HG03280 (cell line): Measurements from ENCODE around the gene CCNL1.
A peak's percentile ranks its signal among the peaks of the same experiment; 100 is the strongest.

ENCODE experiments used
- ATAC-seq: cut with Tn5 transposase; IDR thresholded peaks from one replicate; pipeline ENCODE4 v1.9.1; 2021; ENCODE audit warnings: mild to moderate bottlenecking, moderate library complexity; ENCODE audit not compliant: unreplicated experiment

CCNL1 gene

GRCh38 chr3:157147099-157147803 lies 12.7 kb downstream of the CCNL1 start:
- no peak for ATAC-seq

DNA sequence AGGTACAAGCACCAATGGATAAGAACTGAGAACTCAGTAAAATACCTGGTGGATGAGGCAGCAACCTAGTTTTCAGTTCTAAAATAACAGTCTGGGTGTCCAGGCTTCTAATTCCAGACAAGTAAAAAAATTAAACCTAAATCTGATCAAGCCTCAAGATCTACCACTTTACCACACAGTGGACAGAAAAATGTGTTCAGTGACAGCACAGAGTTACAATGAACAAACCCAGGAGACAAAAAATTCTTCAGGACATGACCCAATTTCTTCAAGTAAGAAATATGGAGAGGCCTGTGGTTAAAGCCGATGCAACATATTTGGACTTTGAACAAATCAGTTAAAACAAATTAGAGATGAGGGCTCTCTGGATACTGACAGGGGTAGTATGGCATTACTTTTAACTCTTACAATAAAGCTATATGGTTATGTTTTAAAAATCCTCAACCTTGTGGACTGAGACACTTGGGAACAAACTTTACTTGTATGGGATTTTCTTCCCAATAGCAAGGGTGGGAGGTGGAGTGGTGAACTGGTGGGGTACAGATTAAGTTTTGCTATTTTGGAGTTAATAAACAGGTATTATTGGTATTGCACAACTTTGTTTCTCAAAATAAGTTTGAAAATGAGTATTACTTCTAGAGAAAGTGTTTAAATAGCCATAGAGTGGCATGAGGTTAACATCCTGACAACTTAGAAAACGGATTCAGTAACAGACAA lies 14.2 kb downstream of the CCNL1 start:
- ATAC-seq, result no peak

- ATAC-seq, result no peak
These were observed 17.6 kb downstream of the CCNL1 start for GRCh38 chr3:157142315-157142714.

DNA sequence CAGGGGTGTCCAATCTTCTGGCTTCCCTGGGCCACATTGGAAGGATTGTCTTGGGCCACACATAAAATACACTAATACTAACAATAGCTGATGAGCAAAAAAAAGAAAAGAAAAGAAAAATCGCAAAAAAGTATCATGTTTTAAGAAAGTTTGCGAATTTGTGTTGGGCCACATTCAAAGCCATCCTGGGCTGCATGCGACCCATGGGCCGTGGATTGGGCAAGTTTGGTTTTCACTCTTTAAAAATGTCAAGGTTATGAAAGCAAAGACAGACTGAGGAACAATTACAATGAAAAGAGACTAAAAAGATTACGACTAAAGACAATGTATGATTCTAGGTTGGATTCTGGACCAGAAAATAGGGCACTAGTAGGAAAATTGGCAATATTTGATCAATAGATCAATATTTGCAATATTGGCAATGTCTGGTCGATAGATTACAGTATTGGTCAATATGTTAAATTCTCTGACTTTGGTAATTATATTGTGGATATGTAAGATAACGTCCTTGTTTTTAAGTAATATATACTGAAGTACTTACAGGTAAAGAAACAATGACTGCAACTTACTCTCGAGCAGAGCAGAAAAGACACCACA lies 19.9 kb downstream of the CCNL1 start:
- no peak for ATAC-seq

DNA sequence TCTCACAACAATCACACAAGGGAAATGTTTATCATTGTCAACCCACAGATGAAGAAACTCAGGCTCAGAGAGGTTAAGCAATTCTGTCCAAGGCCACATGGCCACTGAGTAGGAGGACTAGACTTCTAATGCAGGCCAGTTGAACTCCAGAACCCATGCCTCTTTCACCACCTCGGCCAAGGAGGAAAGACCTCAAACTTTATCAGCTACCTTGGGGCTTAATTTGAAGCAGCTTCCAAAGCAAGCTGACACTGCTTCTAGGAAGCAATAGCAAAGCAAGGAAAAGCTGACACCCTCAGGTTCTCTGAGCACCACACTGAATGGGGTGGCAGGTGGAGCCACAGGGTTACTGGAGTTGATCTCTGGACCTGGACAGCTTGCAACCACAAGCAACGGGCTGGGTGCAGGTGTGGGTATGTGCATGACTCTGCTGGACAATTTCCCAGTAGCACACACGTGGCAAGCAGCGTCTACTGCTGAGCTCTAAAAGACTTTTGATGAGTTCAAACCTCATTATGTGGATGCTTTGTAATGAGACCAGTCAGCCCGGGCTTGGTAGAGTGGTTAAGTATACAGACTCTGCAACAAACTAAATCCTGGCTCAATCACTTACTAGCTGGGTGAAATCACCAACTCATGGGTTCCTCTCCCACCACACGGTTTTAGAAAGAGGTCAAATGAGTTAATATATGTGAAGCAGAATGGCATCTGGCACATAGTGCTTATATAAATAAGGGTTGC lies 23.1 kb downstream of the CCNL1 start:
- peak; percentile 4 for ATAC-seq

- ATAC-seq, result no peak
These were observed 24.1 kb downstream of the CCNL1 start for GRCh38 chr3:157135671-157136396.

DNA sequence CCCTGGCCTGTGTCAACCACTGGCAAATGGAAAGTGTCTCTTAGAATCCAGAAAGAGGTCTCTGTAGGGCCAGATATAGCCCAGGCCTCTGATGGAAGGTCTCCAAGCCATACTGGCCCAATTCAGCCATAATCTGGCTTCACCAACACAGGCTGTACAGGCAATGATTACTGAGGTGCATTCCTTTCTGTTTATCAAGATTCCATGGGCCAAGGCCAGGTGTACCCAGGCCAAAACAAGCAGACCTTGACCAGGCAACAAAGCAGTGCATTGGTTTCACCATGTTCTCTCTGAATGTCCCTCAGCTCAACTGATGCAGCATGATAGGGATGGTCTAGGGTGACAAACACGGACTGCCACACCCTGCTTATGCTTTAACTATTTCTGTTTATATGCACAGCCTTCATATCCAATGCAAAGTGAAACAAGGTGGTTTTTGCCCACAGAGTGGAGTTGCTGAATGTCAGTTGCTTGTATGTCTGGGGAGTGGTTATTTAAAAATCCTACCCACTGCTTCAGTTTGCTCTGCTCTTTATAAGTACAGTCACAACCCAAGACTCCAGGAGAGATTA lies 25.2 kb downstream of the CCNL1 start:
- ATAC-seq, result peak; percentile 54

- no peak for ATAC-seq
These were observed 26.3 kb downstream of the CCNL1 start for GRCh38 chr3:157133434-157134320.

GRCh38 chr3:157132936-157133335 lies 27.0 kb downstream of the CCNL1 start:
- ATAC-seq, result no peak

DNA sequence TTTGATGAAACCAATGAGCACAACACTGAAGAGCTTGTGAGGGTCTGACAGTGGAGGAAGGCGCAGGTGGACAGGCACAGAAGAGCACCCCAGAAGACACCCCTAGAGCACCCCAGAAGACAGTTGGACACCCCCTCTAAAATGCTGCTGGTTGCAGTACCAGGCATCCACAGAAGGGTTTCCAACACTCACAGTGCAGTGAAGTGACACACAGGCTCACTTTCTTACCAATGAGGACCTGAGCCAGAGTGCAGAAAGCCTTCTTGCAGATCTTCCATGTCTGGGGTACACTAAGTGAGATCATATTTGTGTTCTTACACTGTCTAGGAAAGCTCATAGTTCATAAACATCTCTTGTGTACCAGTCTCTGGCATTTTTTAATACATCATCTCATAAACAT lies 27.6 kb downstream of the CCNL1 start:
- no peak for ATAC-seq

DNA sequence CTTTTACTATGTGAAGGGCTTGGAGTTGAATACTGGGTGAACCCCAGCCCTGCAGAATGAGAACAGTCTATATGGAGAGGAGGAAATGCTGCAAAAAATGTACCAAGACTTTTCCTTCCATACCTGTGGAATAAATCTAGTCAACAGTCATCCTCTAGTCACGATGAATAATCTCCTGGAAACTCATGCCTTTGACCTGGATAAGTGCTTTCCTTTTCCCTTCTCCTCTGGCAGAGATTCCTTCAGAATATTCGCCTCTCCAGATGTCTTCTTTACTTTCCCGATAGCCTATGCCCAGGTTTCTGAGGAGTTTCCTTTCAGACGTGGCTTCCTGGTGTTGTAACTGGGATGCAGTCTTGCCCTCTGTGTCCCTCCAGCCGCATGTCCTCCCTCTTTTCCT lies 28.1 kb downstream of the CCNL1 start:
- ATAC-seq, result no peak

- ATAC-seq, result no peak
These were observed 29.3 kb downstream of the CCNL1 start for GRCh38 chr3:157130467-157131251.

DNA sequence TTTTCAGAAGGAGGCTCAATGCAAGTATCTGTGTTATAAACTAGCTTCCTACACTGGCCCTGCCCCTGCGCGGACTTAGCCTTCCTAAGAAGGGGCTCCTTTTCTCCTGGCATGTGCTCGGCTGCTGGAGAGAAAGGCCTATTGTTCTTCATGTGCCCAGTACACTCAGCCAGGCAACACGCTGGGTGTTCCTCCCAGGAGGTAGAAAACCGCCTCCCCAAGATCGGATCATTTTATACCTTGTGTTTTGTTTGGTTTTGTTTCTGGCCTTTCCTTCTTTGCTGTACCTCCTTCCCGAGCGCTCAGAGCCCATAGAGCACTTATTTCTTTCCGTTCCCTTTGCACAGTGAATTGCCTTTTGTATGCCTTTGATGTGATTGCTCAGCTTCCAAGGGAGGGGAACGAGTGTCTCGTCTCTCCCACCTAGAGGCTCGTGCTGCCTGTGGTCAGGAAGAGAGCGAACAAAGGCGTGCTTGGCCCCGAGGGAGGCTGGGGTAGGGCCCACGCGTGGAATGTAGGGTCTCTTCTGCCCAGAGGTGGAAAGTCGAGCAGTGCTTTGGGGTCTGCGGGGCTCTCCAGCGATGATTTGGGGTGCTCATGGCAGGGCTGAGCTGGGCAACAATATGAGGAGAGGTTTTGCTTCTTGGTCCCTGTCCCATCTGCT lies 30.0 kb downstream of the CCNL1 start:
- ATAC-seq, result no peak

DNA sequence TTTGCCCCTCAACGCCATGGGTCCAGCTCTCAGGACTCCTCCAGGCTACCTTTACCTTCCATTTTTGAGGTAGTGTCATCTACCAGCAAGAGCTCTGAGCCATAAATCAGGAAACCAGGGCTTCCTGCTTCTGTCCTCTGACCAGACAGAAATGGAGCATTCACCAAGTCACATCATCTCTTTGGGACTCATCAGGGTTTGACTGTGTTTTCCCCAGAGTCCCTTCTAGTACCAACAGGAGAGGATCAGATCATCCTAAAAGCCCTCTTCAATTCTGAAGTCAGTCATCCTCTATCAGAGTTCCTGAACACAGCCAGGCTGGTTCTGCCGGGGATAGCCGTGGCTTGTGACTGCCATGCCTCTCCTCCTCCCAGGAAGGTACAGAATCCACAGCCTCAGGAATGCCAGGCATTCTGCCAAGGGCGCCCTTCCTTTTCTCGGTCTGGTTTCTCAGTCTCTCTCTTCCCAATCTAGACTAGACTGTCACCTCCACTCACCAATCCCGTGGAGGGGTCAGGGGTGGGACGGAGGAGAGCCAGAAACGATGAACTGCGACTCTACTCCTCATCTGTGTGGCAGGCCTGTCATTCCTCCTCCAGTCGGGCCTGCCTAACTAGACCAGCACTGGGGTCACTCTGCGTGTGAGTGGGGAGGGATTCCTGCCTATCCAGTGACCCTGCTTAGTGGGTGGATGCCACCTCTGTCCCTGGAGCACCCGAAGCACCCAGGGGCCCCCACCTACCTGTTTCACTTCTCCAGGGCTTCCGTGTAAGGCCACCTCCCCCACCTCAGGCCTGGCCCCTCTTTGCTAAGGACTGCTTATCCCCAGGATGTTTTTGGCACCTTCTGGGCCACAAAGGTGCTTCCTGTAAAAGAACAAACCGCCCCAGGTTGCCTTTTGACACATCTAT lies 30.9 kb downstream of the CCNL1 start:
- ATAC-seq, result no peak

GRCh38 chr3:157127831-157128767 lies 31.8 kb downstream of the CCNL1 start:
- no peak for ATAC-seq

DNA sequence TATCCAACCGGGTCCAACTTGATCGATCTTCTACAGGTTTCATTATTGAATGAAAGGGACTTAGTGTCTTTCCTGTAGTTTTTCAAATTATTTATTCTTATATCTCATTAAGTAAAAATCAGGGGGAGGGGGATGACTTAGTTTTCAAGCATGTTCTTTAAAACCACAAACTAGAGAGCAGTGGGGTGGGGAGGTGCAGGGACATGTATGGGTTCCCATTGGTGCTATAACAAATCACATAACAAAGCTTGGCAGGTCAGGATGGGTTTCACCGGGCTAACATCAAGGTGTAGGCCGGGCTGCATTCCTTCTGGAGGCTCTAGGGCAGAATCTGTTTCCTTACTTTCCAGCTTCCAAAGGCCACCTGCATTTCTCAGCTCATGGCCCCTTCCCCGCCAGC lies 32.7 kb downstream of the CCNL1 start:
- no peak for ATAC-seq
